Body of pancreas (tissue), 4 donors: ENCODE results near the gene ADAMTSL3. TPM values are rescaled to one million over a fixed set of nuclear protein-coding genes. Genes with fewer than 3 reads are reported as not detected.

Source experiments
- ATAC-seq: fragments of 150-250 bp; one replicate; pipeline ENCODE4 v1.9.1; 2016
- DNase-seq, 4 donors: peaks; one replicate each; pipeline ENCODE4 v3.0.0-alpha.2; 2019
- H3K27ac ChIP-seq, 4 donors: fragments of 200-600 bp; sonication (generic); 1 replicate in 3 of 4; 2 replicates in 1 of 4; pipeline versions ENCODE4 v1.5.1 to v1.6.1; 2016 to 2019; ENCODE audit warnings: mild to moderate bottlenecking in 1 of 4, mixed read lengths in 1 of 4, moderate library complexity in 1 of 4
- H3K27me3 ChIP-seq, 2 donors: fragments of 200-600 bp; sonication (generic); one replicate each; pipeline ENCODE4 v1.6.0; 2016; ENCODE audit warnings: mild to moderate bottlenecking in 1 of 2
- H3K36me3 ChIP-seq, 2 donors: fragments of 200-600 bp; sonication (generic); replicated peaks in 1 of 2; 2 replicates each; pipeline ENCODE4 v1.5.1; 2016; ENCODE audit warnings: low read depth in 2 of 2; ENCODE audit not compliant: insufficient read depth in 1 of 2
- H3K4me1 ChIP-seq: fragments of 200-600 bp; sonication (generic); one replicate; pipeline ENCODE4 v1.6.0; 2016
- H3K4me3 ChIP-seq, 2 donors: fragments of 200-600 bp; sonication (generic); 1 replicate in 1 of 2; 2 replicates in 1 of 2; pipeline ENCODE4 v1.5.1; 2016 to 2019
- H3K9me3 ChIP-seq, 3 donors: fragments of 200-600 bp; sonication (generic); 1 replicate in 2 of 3; 2 replicates in 1 of 3; pipeline ENCODE4 v1.5.1; 2016
- CTCF ChIP-seq, 7 experiments: fragments of 450-650 bp in 4 of 7; fragments of 200-600 bp in 3 of 7; sonication (generic) in 3 of 7; IDR thresholded peaks; one replicate each; pipeline ENCODE4 v1.5.1; 2016 to 2019; ENCODE audit warnings: antibody characterized with exemption in 7 of 7
- POLR2A ChIP-seq, 3 donors: fragments of 450-650 bp; IDR thresholded peaks; one replicate each; pipeline ENCODE4 v1.6.1; 2016; ENCODE audit warnings: antibody characterized with exemption in 3 of 3, mild to moderate bottlenecking in 2 of 3
- WGBS, 2 donors: methylation state at CpG; one replicate each; pipeline ENCODE4 v1.1.5; 2017; 5-methylcytosine and 5-hydroxymethylcytosine counted together
- intact Hi-C: fragments of 100-400 bp; cut with DNase I; formaldehyde crosslinking; loops from one replicate; pipeline ENCODE4 v1.15.1; 2023
- total RNA-seq, 2 donors: library from RNA; depleted of rRNA; stranded (reverse); fragments of >200 nt; gene quantifications; one replicate each; pipeline ENCODE4 v1.1.0, GENCODE V29; 2016

ADAMTSL3 gene
- total RNA-seq, 2 donors from 2014 or later, result 7.8 to 10.2 TPM

- Histone ChIP-seq H3K9me3 (no peaks in the 10 kb centered on the region), H3K27me3 (no peaks in the 10 kb centered on the region), H3K36me3 (no peaks in the 10 kb centered on the region), H3K4me1 (no peaks in the 10 kb centered on the region), H3K27ac (no peak overlapping the region), H3K4me3 (no peak overlapping the region)
- TF ChIP-seq CTCF (IDR thresholded peaks at IDR 0.05) (no peak), POLR2A (IDR thresholded peaks at IDR 0.05) (no peak)
- 82% methylated on average over 5 of the region's 5 CpGs for WGBS, 2 donors
- no peak for DNase-seq
- no peak for ATAC-seq
- intact Hi-C loops, result no loop called here
Measured at GRCh38 chr15:83786336-83786735, 132.4 kb downstream of the ADAMTSL3 start.

- ATAC-seq, result no peak
- H3K4me1 ChIP-seq, result no peaks in the 10 kb centered on the region
Measured at GRCh38 chr15:83793069-83793468, 139.1 kb downstream of the ADAMTSL3 start.

GRCh38 chr15:83794209-83794608 lies 140.3 kb downstream of the ADAMTSL3 start:
- H3K36me3 ChIP-seq, result no peaks in the 10 kb centered on the region
- 65 to 84% methylated on average over 1 of the region's 1 CpG for WGBS, 2 donors
- no peaks in the 10 kb centered on the region for H3K27me3 ChIP-seq
- no peak for ATAC-seq
- intact Hi-C loops, result no loop called here
- no peak overlapping the region for H3K27ac ChIP-seq
- no peak for DNase-seq
- no peak overlapping the region for H3K4me3 ChIP-seq
- TF ChIP-seq POLR2A (IDR thresholded peaks at IDR 0.05), result no peak
- TF ChIP-seq CTCF (IDR thresholded peaks at IDR 0.05), result no peak
- H3K9me3 ChIP-seq, result peaks cover 0 to 3% (median 0%) of the 10 kb centered on the region in 3 donors
- H3K4me1 ChIP-seq, result no peaks in the 10 kb centered on the region

More at GRCh38 chr15:83793069-83793468, 139.1 kb downstream of the ADAMTSL3 start:
- H3K4me3 ChIP-seq, result no peak overlapping the region
- DNase-seq, result no peak
- WGBS, 2 donors, result 86 to 93% methylated on average over 5 of the region's 5 CpGs
- intact Hi-C loops, result no loop called here
- no peak for TF ChIP-seq POLR2A (IDR thresholded peaks at IDR 0.05)
- TF ChIP-seq CTCF (IDR thresholded peaks at IDR 0.05), result no peak
- no peaks in the 10 kb centered on the region for H3K27me3 ChIP-seq
- H3K36me3 ChIP-seq, result no peaks in the 10 kb centered on the region
- no peak overlapping the region for H3K27ac ChIP-seq
- peaks cover 0 to 3% (median 0%) of the 10 kb centered on the region in 3 donors for H3K9me3 ChIP-seq

GRCh38 chr15:83809345-83809744 lies 155.4 kb downstream of the ADAMTSL3 start:
- H3K4me1 ChIP-seq, result no peaks in the 10 kb centered on the region
- H3K27ac ChIP-seq, result no peak overlapping the region
- DNase-seq (no peak), ATAC-seq (no peak)
- WGBS, 2 donors, result 81 to 88% methylated on average over 2 of the region's 2 CpGs
- no peaks in the 10 kb centered on the region for H3K36me3 ChIP-seq
- H3K4me3 ChIP-seq, result no peak overlapping the region
- TF ChIP-seq CTCF (IDR thresholded peaks at IDR 0.05) (no peak), POLR2A (IDR thresholded peaks at IDR 0.05) (no peak)
- H3K9me3 ChIP-seq, result no peaks in the 10 kb centered on the region
- H3K27me3 ChIP-seq, result no peaks in the 10 kb centered on the region
- intact Hi-C loops, result no loop called here

GRCh38 chr15:83810110-83810509 lies 156.2 kb downstream of the ADAMTSL3 start:
- 90 to 95% methylated on average over 3 of the region's 3 CpGs for WGBS, 2 donors
- no peak for DNase-seq
- intact Hi-C loops, result no loop called here
- H3K4me1 ChIP-seq, result no peaks in the 10 kb centered on the region
- ATAC-seq, result no peak
- no peak overlapping the region for H3K27ac ChIP-seq
- no peak overlapping the region for H3K4me3 ChIP-seq
- no peaks in the 10 kb centered on the region for H3K27me3 ChIP-seq
- H3K36me3 ChIP-seq, result no peaks in the 10 kb centered on the region
- no peaks in the 10 kb centered on the region for H3K9me3 ChIP-seq
- TF ChIP-seq CTCF (IDR thresholded peaks at IDR 0.05) (no peak), POLR2A (IDR thresholded peaks at IDR 0.05) (no peak)
